CD4-positive, alpha-beta T cell treated with Interleukin-15 for 4 hours (primary cell): ENCODE measurements around the gene DNAAF5.
"Not testable (repeated sequence)": the region's sequence is repeated elsewhere in the genome, so short reads cannot be mapped to it uniquely, and the experiment has no call there.

Source experiments
- DNase-seq: peaks from one replicate; pipeline ENCODE4 v3.0.0-alpha.2; 2020; ENCODE audit warnings: low spot score

The DNAAF5 gene

DNA sequence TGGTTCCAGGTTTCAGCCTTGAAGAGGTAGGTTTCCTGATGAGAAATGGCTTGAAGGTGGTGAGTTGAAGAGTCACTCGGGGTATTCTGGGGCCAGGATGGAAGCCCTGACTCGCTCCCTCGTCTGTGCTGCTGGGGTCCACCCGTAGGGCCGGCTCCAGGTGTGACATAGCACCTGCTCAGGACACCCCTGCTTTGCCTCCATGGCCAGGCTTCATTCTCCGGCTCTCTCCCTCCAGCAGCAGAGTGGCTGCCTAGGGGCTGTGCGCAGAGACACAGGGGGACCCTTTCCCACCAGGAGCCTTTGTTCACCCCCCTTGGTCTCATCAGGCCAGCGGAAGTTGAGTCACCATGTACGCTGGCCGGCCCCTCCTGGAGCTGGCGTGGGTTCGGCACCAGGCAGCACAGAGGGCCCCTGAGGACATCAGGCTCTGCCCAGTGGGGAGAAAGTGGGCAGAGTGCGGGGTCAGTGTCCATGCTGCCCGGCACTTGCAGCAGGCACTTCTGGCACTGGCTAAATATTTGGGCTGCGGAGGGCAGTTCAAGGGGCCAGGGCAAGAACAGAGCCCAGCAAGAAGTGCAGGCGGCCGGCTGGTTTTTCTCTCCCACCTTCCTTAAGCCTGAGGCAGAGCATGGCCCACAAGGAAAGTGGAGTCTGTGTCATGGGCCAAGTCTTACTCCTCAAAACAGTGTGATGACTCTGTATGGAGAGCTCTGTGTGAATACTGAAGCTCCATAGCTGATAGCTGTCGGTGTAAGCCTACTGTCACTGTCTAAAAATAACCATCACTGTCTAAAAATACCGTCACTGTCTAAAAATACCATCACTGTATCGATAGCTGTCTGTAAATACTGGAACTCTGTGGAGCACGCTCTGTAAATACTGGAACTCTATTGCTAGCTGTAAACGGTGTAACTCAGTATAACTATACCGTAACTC, 4.3 kb downstream of the DNAAF5 start:
- DNase-seq, result no peak

DNA sequence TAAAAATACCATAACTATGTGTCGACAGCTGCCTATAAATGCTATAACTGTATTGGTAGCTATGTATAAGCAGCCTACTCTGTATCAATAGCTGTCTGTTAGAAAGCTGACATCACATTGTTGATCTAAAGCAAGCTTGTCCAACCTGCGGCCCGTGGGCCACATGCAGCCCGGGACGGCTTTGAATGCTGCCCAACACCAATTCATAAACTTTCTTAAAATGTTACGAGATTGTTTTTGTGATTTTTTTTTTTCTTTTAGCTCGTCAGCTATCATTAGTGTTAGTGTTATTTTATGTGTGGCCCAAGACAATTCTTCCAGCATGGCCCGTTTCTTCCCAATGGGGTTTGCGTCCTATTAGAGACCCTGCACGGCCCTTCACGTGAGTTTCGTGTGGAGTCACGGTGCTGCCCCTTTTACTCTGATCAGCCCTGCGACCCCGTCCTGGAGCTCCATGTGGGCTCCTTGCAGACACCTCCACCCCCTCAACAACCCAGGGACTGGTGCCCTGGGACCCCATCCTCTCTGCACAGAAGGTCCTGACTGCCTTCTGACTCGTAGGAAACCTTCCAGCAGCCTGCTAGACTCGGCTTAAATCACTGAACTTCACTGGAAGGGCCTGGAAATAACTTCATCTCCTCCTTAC, 5.1 kb downstream of the DNAAF5 start:
- no peak for DNase-seq

DNA sequence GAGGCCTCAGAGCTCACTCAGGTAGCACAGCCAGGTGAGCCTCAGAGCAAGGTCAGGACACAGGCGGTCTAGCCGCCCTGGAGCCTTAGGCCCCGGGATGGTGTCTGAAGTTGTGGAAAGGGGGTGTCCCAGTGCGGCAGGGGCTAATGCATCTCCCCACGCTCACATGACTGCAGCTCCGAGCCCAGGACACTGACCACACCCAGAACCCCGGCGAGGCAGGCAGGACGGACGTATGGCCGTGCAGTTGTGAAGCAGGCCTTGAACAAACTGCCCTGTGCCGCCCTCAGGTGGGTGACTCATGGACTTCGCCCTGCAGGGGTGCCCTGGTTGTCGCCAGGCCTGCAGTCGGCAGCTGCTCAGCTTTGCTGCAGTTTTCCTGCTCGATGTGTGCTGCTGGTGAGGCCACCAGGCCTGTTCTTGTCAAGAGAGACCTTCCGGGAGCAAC, 5.6 kb downstream of the DNAAF5 start:
- DNase-seq, result no peak

GRCh38 chr7:732556-732955, 6.1 kb downstream of the DNAAF5 start:
- no peak for DNase-seq

- DNase-seq, result no peak
Observed at GRCh38 chr7:734214-734613, 7.7 kb downstream of the DNAAF5 start.

DNA sequence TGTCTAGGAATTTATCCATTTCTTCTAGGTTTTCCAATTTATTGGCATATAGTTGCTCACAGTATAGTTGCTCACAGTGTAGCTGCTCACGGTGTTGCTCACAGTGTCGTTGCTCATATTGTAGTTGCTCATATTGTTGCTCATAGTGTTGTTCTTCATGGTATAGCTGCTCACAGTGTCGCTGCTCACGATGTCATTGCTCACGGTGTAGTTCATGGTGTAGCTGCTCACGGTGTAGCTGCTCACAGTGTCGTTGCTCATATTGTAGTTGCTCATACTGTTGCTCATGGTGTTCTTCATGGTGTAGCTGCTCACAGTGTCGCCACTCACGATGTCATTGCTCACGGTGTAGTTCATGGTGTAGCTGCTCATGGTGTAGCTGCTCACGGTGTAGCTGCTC, 8.3 kb downstream of the DNAAF5 start:
- no peak for DNase-seq

DNA sequence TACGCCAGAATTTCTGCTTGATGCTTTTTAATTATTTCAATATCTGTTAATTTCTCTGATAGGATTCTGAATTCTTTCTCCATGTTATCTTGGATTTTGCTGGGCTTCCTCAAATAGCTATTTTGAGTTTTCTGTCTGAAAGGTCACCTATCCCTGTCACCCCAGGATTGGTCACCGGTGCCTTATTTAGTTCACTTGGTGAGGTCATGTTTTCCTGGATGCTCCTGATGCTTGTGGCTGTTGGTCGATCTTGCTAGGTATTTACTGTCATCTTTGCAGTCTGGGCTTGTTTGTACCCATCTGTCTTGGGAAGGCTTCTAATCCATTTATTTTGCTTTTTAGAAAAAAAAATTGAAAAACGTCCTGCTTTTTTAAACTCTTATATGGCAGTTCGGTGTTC, 11.7 kb downstream of the DNAAF5 start:
- no peak for DNase-seq

- DNase-seq, result no peak
Observed at GRCh38 chr7:738723-739454, 12.4 kb downstream of the DNAAF5 start.

DNA sequence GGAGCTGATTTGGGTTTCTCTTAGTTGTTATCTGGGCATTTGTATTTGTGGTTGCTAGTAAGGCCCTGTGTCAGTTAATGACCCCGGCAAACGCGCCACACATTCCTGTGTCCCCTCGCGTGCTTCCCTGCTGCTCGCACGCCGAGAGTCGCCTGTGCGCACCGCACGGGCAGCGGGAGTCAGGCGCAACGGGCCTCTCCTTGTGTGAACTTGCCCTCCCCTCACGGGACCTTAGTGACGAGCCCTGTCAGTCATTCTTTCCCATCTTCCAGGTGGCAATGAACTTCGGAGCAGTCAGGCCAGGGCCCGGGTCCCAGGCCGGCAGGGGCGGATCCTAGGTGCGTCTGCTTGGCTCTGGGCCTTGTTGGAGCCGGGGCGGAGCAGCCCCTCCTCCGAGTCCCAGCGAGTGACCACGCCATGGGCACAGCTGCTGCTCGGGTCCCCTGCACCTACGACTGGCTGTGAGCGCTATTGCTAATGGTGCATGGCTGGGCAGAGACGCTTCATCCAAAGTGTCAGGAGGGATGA, 13.0 kb downstream of the DNAAF5 start:
- no peak for DNase-seq

- DNase-seq, result no peak
Observed at GRCh38 chr7:739983-740942, 13.8 kb downstream of the DNAAF5 start.

DNA sequence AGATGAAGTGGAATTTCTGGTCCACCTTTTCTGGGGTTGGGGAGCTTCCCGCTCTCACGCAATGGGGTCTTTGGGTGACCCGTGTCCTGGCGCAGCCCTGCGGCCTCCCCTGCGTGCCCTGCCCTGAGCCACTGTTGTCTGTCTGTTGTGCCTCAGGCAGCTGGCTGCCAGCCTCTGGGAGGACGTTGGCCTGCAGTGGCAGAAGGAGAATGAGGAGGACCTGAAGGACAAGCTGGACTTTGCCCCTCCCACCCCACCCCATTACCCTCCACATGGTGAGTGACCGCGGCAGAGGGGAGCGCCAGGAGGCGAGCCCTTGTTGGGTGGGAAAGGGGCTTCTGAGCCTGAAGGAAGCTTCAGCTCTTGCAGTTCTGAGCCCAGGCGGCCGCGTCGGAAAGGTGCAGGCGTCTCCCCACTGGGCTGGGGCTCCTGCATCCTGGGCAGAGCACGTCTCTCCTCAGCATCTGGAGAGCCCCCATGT, 14.7 kb downstream of the DNAAF5 start:
- DNase-seq, result no peak

DNA sequence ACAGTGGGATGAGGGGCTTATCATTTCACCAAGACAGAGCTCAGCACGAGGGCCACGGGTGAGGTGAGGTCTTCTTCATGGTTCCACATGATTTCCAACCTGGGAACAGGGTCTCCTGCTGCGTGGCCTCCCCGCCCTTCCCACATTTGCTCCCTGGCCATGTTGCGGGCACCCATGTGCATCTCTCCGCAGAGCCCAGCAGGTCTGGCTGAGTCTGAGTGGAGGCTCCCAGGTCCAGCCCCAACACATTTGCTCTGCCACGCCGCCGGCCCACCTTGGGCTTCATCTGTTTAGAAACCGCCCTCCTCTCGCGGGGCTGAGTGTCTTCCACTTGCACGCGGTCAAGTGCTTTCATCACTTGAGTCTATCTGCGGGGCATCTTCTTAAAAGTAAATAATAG, 15.4 kb downstream of the DNAAF5 start:
- DNase-seq, result no peak

DNA sequence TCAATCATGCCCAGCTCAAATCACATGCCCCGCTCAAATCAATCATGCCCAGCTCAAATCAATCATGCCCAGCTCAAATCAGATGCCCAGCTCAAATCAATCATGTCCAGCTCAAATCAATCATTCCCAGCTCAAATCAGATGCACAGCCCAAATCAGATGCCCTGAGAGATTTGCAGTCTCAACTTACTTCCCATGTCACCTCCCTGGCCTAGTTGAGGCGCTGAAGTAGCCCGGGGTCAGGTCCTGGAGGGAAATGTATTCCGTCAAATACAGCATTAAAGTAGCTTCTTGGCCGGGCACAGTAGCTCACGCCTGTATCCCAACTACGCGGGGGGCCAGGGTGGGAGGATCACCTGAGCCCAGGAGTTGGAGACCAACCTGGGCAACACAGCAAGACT, 16.3 kb downstream of the DNAAF5 start:
- DNase-seq, result no peak

- DNase-seq, result not testable (repeated sequence)
Observed at GRCh38 chr7:743341-744127, 17.0 kb downstream of the DNAAF5 start.

- DNase-seq, result not testable (repeated sequence)
Observed at GRCh38 chr7:744128-744520, 17.6 kb downstream of the DNAAF5 start.

DNA sequence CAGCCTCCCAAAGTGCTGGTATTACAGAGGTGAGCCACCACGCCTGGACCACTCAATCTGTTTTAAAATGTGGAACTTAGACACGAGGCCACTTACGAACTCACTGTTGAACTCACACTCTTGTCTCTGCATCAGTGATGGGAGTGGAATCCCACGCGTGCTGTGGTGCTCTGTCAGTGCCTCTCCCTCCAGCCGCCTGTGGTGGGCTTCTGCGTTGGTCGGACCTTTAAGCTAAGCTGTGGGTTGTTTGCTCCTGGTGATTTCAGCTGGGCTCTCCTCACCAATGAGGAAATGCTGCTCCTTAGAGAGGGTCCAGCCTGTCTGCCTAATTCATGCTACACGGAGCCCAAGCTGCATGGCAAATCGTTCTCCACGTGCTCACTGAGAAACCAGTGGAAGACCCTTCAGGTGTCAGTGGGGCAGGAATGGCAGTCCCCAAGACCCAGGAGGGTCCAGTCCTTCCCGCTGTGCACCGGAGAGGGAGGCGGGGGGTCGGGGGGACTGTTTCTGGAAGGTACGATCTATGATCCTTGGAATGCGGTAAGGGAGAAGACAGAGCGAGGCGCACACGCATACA, 18.4 kb downstream of the DNAAF5 start:
- no peak for DNase-seq

- DNase-seq, result no peak
Observed at GRCh38 chr7:745431-746154, 19.1 kb downstream of the DNAAF5 start.

DNA sequence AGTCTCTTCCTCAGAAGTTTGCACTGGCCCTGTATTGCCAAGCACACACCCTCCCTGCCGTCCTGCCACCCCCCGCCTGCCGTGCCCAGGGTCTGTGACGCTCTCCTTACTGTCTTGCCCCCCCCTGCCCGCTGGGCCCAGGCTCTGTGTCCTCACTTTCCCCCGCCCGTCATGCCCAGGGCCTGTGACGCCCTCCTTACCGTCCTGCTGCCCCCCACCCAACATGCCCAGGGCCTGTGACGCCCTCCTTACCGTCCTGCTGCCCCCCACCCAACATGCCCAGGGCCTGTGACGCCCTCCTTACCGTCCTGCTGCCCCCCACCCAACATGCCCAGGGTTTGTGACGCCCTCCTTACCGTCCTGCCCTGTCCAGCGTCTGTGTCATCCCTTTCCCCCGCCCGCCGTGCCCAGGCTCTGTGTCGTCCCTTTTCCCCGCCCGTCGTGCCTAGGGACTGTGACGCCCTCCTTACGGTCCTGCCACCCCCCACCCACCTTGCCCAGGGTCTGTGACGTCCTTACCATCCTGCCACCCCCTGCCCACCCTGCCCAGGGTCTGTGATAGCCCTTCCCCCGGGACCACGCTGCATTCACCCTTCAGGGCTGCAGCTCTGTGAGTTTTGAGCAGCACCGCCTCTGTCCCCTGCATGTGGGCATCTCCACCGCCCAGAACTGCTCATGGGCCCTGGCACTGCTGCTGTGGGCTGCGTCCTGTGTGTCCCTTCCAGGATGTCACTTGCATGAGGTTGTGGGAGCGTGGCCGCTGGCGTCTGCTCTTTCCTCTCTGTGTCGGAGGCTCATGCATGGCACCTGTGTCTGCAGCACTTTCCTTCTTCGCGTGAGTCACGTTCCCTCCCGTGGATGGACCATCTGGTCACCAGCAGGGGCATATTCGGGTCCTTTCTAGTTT, 19.9 kb downstream of the DNAAF5 start:
- DNase-seq, result no peak
